SK-N-MC (cell line): ENCODE data around the gene LARGE1.

ENCODE experiments used
- EZH2 ChIP-seq: fragments of 200-600 bp; sonication (generic); IDR thresholded peaks from one replicate; pipeline ENCODE4 v1.6.1; 2017; ENCODE audit warnings: antibody characterized with exemption
- POLR2AphosphoS5 ChIP-seq: IDR thresholded peaks from 2 replicates; pipeline ENCODE4 v1.6.1; 2012; ENCODE audit warnings: mild to moderate bottlenecking, low read depth, low read length, borderline replicate concordance

DNA sequence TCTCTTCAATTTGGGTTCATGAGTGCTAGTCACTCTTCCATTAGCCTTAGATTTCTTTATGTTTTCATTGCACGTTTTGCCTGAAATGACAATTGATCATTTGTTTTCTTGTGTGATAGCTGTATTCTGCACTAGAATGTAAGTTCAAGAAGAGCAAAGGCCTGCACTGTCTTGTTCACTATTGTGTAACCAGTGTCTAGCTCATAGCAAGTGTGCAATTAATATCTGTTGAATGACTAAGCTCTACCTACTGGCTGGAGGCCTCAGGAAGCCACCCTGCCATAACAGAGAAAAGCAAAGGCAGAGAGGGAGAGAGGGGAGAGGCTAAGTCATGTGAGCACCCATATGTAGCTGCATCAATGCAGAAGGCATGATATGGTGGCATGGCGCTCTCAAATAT is 569.3 kb downstream of the LARGE1 start:
- no peak for TF ChIP-seq EZH2
- no peak for TF ChIP-seq POLR2AphosphoS5
